ENCODE measurements around the gene BLID.

Gene BLID

GRCh38 chr11:122115524-122116379 is at the start of gene BLID:
Gene BLID (minus strand): TSS chr11:122116215. CDS start chr11:122115922, 293 bp downstream.
- DNase-seq = no peak

- DNase-seq = no peak
Measured at GRCh38 chr11:122163053-122163819, 47.2 kb upstream of the BLID start.

GRCh38 chr11:122162095-122162494 is 46.1 kb upstream of the BLID start:
- DNase-seq = no peak

GRCh38 chr11:122160841-122161590 is 45.0 kb upstream of the BLID start:
- DNase-seq = no peak

- DNase-seq = no peak
Measured at GRCh38 chr11:122159861-122160260, 43.8 kb upstream of the BLID start.

GRCh38 chr11:122159173-122159721 is 43.2 kb upstream of the BLID start:
- DNase-seq = no peak

- DNase-seq = no peak
Measured at GRCh38 chr11:122158171-122158570, 42.2 kb upstream of the BLID start.

GRCh38 chr11:122157653-122158161 is 41.7 kb upstream of the BLID start:
- DNase-seq = no peak

GRCh38 chr11:122156940-122157382 is 40.9 kb upstream of the BLID start:
- DNase-seq = no peak

GRCh38 chr11:122155765-122156527 is 39.9 kb upstream of the BLID start:
- no peak for DNase-seq

- no peak for DNase-seq
Measured at GRCh38 chr11:122154994-122155393, 39.0 kb upstream of the BLID start.

- DNase-seq = no peak
Measured at GRCh38 chr11:122154227-122154626, 38.2 kb upstream of the BLID start.

GRCh38 chr11:122153746-122154145 is 37.7 kb upstream of the BLID start:
- no peak for DNase-seq

- no peak for DNase-seq
Measured at GRCh38 chr11:122150216-122151124, 34.5 kb upstream of the BLID start.

- DNase-seq = no peak
Measured at GRCh38 chr11:122149202-122149601, 33.2 kb upstream of the BLID start.

GRCh38 chr11:122146475-122146874 is 30.5 kb upstream of the BLID start:
- no peak for DNase-seq

- no peak for DNase-seq
Measured at GRCh38 chr11:122145715-122146274, 29.8 kb upstream of the BLID start.

- no peak for DNase-seq
Measured at GRCh38 chr11:122144752-122145151, 28.7 kb upstream of the BLID start.

- DNase-seq = no peak
Measured at GRCh38 chr11:122141725-122142124, 25.7 kb upstream of the BLID start.

- DNase-seq = no peak
Measured at GRCh38 chr11:122140500-122140899, 24.5 kb upstream of the BLID start.

- DNase-seq = no peak
Measured at GRCh38 chr11:122139595-122139866, 23.5 kb upstream of the BLID start.

Measured in activated naive CD4-positive, alpha-beta T cell treated with anti-CD3 and anti-CD28 coated beads, Interleukin-2, amount 50 U/mL, for 16 hours (primary cell).